GM19099 (cell line): ENCODE measurements around the gene PDE6H.

Source experiments
- POLR2A ChIP-seq: IDR thresholded peaks from 3 replicates; pipeline ENCODE4 v1.6.1; 2011; ENCODE audit warnings: low read depth; ENCODE audit not compliant: insufficient read length; ENCODE audit errors: extremely low read depth

Gene PDE6H

DNA sequence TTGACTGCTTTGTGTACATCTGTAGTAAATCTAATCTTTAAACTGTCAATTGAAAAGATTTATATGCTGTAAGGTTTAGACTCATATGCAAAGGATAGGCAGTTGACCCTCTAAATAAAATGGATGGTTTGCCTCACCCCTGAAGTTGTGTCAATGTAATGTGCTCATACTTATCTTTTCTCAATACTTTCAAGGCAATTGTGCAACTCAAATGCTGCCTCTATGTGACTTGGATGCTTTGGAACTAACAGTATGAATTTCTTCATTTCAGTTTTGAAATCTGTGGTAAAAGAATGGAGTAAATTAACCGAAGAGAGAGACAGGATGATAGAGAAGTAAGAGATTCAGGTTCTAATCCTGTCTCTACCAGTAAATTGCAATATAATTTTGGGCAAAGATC is 9.7 kb downstream of the PDE6H start:
- no peak for TF ChIP-seq POLR2A

- no peak for TF ChIP-seq POLR2A
Observed at GRCh38 chr12:14982991-14983390, 10.1 kb downstream of the PDE6H start.

DNA sequence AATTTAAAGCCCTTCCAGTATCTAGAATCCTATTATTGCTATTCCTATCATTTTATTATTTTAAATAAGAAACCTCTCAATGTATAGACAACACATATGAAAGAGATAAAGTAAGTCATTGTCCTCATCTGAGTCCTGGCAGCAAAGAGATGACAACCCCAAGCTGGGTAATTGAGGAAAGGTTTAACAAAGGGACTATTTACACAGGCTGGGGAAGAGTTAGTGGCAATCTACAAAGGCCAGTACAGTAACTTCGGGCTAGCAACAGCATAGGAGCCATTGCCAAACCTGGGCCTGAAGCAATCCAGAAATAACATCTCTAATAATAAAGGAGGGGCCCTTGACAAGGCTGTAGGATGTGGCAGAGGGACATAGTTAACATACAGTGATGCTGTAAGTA is 11.2 kb downstream of the PDE6H start:
- TF ChIP-seq POLR2A: no peak

- TF ChIP-seq POLR2A: no peak
Observed at GRCh38 chr12:14984766-14985285, 12.0 kb downstream of the PDE6H start.

DNA sequence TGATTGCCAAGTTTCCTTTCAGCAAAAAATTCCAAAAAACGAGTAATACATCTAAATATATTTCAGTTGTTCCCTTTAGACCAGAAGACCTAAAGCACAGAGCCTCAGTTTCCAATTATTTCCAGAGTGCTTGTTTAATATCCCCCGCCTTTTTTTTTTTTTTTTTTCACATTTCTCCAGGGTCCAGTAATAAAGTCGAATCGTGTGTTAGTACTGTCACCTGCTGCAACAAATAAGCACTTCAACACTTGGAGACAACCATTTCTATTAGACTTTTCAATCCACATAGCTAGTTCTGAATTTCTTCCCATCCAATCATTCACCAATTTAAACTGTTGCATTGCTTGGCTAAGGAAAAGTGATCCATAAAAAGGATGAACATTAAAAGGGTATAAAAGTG is 13.6 kb downstream of the PDE6H start:
- TF ChIP-seq POLR2A: no peak

DNA sequence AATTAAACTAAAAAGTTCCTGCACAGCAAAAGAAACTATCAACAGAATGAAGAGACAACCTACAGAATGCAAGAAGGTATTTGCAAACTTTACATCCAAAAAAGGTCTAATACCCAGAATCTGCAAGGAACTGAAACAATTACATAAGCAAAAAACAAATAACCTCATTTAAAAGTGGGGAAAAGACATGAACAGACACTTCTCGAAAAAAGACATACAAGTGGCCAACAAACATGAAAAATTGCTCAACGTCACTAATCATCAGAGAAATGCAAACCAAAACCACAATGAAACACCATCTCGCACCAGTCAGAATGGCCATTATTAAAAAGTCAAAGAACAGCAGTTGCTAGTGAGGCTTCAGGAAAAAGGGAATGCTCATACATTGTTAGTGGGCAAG is 15.2 kb downstream of the PDE6H start:
- no peak for TF ChIP-seq POLR2A

- no peak for TF ChIP-seq POLR2A
Observed at GRCh38 chr12:14989790-14990189, 16.9 kb downstream of the PDE6H start.

- TF ChIP-seq POLR2A: no peak
Observed at GRCh38 chr12:14991069-14991468, 18.2 kb downstream of the PDE6H start.

GRCh38 chr12:14992673-14993072 is 19.8 kb downstream of the PDE6H start:
- no peak for TF ChIP-seq POLR2A

DNA sequence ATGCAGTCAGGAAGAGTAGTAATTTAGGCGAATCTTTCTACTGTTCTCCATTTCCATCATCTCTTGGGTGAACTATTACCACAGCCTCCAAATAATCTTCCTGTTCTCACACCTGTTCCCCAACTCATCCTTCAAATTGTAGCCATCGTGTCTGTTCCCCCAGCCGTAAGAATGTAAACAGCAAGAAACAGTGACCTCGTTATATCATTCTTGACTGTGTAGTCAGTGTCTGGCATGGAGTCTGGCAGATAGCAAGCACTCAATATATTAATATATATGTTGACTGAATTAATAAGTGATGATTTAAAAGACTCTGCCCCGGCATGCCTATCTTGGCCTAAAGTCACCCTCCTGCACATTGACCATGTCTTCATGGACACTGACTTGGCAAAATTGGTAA is 20.3 kb downstream of the PDE6H start:
- no peak for TF ChIP-seq POLR2A

- no peak for TF ChIP-seq POLR2A
Observed at GRCh38 chr12:14993537-14994266, 20.9 kb downstream of the PDE6H start.

DNA sequence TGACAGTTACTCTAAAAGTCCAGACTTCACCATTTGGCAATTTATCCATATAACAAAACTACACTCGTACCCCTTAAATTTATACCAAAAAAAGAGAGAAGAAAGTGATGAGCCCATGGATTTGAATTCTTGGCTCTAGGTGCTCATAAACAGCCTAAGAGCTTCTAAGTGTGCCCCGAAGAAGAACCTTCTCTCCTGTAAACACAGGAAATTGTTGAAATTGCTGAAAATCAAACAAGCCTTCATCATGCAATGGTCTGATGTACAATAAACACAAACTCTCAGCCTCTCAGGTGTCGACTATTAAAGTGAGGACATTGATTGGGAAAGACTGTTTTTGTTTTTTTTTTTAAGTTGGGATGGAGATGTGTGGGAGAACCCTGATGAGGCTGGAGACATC is 21.8 kb downstream of the PDE6H start:
- TF ChIP-seq POLR2A: no peak

GRCh38 chr12:14995583-14996425 is 23.0 kb downstream of the PDE6H start:
- no peak for TF ChIP-seq POLR2A

GRCh38 chr12:14997998-14998397 is 25.2 kb downstream of the PDE6H start:
- TF ChIP-seq POLR2A: no peak

- no peak for TF ChIP-seq POLR2A
Observed at GRCh38 chr12:14999021-14999694, 26.3 kb downstream of the PDE6H start.
